GM18868 (cell line): Measurements from ENCODE around the gene TMEM114.

Source experiments
- ATAC-seq: cut with Tn5 transposase; IDR thresholded peaks from one replicate; pipeline ENCODE4 v1.9.1; 2021; ENCODE audit warnings: mild to moderate bottlenecking, moderate library complexity; ENCODE audit not compliant: unreplicated experiment

The TMEM114 gene

DNA sequence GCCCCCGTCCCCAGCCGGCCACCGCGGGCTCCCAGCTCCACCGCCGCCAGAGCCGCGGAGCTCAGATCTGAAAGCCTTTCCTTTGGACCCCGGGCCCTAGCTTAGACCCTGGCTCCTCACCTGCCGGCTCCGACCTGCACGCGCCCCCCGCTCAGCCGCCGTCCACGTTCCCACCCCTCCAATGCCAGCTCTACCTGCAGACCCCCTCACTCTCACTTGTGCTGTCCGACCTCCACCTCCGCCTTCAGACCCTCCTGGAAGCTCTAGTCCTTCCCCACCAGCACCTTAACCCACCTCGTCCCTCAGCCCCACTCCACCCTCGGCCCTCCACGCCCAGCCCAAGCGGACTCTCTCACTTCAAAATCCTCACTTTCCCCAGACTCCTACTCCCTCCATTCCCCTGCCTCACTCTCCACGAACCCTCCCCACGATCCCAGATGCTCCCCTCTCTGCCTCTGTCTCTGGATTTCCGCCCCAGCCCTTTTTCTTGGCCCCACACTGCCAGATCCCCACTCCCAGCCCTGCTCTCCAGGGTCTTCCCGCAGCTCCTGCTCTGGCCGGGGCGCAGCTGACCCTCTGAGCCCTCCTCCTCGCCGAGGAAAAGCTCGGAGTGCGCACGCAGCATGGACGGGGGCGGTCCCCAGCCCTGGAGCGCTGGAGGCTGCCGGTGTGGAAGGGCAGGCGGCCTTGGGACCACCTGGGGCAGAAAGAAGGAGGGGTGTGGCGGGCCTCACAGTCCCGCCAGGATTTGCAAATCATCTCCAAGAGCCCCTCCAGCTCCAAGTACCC lies at the start of gene TMEM114:
TSS of gene TMEM114 (minus strand) at position 612 of the 789 bp plus-strand sequence. CDS start 673 bp downstream, outside the sequence.
- ATAC-seq, result no peak

DNA sequence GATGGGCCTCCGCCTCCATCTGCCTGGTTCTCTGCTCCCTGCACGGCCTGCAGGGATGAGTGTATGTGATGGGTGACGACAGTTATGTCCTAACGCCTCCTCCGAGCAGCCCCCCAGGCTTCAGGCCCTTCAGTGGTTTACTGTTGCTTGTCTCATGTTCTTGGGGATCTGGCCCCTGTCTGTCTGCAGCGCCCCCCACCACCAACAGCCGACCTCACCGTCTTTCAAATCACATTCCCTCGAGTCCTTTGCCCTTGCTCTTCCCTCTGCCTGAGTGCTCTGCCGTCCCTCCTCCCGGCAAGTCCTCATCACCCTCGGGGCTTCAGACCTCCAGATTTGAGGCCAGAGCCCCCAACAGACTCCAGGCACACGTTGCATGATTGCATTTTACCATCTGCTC lies 49.4 kb upstream of the TMEM114 start:
- ATAC-seq, result no peak

DNA sequence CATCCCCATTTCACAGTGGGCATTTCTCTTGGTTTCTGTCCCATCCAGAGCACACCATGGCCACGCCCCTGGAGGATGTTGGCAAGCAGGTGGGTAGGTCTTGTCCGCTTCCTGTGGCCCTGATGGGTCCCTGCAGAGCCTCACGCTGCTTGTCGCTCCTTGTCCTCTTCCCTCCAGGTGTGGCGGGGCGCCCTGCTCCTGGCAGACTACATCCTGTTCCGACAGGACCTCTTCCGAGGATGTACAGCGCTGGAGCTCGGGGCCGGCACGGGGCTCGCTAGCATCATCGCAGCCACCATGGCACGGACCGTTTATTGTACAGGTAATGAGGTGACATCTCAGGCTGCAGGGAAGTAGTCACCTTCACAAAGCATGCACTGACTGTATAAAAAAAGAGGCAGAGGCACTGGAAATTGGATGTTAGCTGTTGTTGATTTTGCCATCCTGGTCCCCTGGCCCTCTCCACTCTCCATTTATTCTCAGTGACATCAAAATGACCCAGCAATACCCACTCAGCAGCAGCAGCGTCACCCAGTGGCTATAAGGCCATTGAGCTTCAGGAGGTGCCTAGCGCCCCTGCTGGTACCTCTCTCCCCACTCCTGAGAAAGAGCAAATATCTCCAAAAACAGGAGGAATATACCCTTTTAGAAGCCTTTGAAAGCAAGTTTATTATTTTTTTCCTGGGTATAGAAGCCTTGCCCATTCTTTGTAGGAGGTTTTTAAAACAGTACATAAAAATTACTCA lies 44.9 kb upstream of the TMEM114 start:
- ATAC-seq, result no peak

DNA sequence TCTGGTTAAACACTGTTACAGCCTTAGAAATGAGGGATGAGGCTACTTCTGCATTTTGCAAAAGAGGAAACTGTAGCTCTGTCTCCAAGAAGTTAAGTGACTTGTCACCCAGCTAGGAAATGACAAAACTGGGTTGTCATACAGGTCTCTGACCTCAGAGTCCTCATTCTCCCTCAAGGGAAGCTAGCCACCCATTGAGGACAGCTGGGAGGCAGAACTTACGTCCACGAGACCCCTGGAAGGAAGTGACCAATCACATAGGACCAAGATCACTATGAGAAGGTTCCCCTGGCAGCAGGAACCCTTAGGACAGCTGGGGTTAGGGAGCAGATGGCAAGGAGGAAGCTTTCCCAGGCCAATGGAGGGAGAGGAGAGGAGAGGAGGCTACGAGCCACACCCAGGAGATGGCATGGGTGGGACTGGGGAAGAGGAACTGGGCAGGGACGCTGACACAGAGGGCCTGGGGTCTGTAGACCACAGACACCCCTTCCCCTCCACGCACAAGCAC lies 42.4 kb upstream of the TMEM114 start:
- ATAC-seq, result no peak

DNA sequence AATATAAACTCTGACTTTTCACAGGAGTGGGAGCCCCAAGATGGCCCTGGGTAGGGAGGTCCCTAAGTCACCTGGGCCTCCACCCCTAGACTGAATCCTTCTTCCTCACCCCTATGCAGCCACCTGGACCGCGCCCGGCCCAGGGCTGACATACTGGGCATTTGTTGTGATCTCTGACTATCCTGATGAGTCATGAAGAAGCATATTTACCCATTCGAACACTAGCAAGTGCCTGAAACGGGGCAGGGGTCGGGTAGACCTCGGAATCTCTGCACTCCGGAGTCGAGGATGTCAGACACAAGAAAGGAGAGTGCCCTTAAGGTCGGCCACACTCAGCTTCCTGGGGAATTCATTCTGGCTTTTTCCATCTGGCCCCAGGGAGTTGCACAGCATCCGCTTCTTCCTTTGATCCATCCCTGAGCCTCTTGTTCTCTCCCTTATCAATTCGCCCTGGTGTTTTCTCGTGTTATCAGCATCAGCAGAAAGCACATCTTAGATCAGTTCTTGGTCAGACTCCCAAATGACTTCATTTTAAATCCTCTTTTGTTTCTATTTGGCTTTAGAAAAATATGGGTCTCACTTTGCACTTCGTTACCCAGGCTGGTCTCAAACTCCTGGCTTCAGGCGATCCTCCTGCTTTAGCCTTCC lies 41.6 kb upstream of the TMEM114 start:
- no peak for ATAC-seq

DNA sequence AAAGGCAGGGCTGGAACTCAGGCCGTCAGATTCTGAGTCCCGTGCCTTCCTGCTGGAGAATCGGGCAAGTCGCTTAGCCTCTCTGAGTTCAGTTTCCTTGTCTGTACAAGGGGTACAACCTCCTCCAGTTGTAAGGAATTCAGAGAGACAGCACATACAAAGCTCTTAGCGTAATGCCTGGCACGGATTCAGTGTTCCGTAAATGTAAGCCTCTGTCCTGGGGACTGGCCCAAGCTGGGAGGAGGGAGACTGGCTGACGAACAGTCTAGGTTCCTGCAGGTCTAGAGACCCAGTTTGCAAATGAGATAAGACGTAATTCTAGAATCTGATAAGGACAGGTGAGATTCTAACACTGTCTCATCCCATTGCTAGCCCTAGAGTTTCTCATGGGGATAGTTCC lies 41.1 kb upstream of the TMEM114 start:
- ATAC-seq, result no peak

DNA sequence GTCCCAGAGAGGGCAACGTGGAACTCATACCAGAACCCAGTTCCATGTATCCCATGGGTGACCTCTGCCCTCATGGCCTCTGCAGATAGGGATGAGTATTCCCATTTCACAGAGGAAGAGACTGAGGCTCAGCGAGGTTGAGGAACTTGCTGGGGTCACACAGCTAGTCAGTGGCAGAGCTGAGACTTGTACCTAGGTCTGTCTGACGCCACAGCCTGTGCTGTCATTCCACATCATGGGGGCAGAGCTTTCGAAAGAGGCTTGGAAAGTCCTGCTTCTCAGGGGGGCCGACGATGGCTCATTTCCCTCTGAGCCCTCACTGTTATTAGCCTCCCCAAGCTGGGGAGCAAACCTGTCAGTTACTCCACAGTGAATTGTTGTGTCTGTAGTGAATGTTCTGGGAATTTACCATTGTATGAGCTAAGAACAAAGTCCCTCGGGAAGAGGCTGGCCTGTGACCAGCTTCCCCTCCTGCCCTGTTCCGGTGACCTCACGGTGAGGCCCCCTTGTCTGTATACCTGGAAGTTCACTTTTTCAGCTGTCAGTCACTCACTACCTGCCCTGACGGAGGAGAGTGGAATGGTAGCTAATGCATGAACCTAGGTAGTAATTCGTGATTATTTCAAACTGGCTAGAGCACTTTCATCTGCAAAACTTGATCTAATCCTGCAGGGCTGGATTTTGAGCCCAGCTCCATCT lies 40.1 kb upstream of the TMEM114 start:
- no peak for ATAC-seq

DNA sequence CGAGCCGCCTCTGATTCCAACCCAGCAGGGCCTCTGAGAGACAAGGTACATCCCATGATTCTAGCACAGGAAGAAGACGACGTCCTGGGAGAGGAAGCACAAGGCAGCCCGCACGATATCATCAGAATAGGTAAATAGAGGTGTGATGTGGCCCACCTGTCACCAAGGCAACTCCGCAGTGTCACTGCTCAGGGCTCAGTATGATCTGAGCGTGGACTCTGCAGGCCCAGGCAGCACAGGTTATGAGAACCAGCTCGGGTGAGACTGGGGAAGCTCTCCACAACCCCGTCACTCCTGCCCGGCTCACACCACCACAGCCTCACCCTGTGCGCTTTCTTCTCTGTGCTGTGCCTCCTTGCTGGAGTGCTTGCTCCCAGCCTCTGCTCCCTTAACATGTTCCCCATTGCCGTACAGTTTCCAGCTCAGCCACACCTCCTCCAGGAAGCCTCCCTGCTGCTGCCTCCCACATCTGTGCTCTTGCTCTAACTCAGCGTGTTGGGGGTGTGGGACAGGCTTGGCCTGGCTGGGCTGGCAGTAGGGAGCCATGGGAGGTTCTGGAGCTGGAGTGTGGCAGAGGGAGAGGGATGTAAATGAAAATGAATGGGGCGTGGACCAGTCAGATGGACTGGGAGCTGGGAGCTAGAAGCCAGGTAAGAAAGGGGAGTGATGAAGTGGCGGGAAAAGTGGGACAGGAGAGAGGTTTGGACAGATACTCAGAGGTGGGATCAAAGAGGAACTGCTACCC lies 38.8 kb upstream of the TMEM114 start:
- ATAC-seq, result no peak

DNA sequence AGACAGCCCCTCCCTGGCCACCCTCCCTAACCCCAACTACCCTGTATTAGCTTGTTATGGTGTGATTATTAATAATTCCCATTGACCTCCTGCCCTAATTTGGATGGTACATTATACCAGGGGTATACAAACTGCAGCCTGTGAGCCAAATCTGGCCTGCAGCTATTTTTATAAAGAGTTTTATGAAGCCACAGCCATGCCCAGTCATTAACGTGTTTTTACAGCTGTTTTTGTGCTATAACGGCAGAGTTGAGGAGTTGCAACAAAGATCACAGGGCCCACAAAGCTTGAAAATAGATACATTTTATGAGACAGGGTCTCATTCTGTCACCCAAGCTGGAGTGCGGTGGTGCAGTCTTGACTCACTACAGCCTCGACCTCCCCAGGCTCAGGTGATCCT lies 37.1 kb upstream of the TMEM114 start:
- no peak for ATAC-seq

DNA sequence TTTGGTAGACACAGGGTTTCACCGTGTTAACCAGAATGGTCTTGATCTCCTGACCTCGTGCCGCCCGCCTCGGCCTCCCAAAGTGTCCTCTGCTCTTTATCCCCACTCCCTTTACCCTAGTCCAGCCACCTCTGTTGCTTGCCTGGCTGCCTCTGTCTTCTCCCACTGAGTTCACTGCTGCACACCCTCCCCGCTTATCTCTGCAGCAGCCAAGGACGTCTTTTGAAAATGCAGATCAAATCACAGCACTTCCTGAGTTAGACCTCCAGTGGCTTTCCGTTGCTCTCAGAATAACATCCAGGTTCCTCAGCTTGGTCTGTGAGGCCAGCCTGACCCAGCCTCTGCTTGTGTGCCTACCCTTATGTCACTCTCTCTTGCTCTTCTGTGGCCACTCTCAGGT lies 36.6 kb upstream of the TMEM114 start:
- ATAC-seq, result no peak

DNA sequence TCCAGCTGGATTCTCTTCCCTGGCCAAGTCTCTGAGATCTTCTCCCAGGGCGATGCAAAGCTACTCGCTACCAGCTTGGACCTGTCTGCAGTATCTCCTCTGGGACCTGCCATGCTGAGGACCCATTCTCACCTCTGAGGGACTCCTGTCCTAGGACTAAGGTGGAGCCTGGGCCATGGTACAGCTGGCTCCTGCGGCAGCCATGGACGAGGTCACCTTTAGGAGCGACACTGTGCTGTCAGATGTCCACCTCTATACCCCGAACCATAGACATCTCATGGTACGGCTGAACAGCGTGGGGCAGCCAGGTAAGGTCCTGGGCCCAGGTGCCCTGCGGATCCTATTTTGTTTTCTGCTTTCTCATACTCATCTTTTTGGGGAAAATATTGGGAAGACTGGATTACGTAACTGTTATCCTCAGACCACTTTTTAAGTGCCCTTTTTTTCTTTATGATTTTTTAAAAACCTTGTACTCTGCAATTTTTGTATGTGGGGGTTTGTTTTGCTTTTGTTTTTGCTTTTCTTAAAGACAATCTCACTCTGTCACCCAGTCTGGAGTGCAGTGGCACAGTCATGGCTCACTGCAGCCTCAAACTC lies 35.3 kb upstream of the TMEM114 start:
- no peak for ATAC-seq

DNA sequence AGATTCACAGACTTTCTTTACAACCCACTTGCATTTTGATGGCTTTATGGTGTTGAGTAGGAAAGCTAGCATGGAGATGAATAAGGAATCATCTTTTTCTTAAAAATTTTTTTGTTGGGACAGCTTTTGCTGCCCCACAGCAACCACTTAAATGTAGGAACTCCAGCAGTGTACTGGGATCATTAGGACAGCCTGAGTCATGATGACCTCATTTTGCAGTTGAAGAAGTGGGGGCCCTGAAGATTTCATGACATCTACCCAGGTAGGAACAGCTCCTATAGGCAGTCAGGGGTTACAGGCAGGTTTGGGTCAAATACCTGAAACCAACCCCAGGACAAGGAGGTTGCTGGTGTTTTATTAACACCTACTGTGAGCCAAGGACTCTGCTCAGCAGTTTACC lies 33.3 kb upstream of the TMEM114 start:
- ATAC-seq, result no peak

DNA sequence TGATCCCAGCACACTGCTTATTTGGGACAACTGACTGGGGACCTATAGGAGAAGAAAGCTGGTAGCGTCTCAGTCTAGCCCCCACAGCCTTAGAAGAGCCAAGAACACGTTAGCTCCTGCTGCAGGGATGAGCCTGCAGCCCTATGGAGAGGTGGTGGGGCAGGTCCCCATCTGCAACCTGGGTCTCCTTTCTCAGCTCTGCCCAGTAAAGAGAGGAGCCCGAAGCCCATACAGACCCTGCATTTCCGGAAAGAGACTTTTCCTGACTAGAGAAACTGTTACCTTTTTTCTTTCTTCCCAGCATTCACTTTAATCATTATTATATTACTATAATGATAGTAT lies 32.0 kb upstream of the TMEM114 start:
- peak; percentile 5 for ATAC-seq

DNA sequence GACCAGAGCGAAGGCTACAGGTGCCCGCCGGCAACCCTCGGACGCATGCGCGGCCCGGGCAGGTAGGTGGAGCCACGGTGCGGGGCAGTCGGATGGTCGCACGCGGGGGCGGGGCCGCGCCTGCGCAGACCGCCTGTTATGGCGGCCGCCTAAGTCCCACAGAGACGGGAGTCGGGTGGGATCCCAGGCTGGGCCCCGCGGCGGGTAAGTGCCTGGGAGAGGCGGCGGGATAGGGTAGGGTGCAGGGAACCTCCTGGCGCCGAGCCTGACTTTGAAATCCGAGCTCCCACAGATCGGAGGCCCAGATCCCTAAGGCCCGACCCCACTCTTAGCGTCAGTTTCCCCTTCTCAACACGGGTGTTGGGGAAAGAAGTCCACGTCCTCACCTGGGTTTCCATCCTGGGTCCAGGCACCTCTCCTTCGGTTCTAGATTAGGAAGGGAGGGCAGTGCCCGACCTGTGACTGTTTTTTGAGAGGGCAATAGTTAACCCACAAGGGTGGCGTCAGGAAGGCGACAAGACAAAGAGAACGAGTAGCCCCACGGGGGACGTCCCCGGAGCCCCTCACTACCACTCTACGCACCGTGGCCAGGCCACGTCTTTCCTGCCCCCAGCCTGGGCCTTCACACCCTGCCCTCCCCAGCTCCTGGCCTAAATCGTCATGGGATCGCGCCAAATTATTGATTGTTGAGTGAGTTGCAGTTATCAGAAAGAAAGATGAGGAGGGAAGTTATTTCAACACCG lies 31.4 kb upstream of the TMEM114 start, which contains the start of gene METTL22:
TSS of gene METTL22 (plus strand) at position 127 of the 743 bp plus-strand sequence. CDS start 3,968 bp downstream, outside the sequence.
- peak; percentile 91 for ATAC-seq

DNA sequence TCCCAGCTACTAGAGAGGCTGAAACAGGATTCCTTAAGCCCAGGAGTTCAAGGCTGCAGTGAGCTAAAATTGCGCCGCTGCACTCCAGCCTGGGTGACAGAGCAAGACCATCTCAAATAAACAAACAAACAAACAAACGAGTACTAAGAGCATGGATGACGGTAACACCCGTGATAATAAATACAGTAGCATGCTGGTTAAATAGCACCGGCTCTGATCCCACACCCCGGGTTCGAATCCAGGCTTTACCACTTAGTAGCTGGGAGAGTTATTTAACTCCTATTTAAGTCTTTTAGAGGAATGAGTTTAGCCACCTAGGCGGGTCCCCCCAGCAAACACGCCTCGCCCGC lies 30.9 kb upstream of the TMEM114 start:
- no peak for ATAC-seq

DNA sequence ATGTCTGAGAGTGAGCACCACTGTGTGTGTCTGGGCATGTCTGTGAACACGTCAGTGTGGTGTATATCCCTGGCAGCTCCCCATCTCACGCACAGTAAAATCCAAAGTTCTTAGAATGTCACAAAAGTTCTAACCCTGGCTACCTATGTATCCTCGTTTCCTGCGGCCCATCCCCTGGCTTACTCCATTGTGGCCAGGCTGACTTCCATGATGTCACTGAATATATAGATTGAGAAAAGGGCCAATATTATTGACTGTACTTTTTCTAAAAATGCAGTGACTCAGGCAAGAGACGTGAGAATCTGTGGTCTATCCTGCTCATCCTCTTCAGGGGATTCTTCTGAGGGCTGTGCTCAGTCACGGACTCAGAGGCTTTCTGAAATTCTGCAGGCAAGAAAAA lies 30.2 kb upstream of the TMEM114 start:
- ATAC-seq, result no peak

DNA sequence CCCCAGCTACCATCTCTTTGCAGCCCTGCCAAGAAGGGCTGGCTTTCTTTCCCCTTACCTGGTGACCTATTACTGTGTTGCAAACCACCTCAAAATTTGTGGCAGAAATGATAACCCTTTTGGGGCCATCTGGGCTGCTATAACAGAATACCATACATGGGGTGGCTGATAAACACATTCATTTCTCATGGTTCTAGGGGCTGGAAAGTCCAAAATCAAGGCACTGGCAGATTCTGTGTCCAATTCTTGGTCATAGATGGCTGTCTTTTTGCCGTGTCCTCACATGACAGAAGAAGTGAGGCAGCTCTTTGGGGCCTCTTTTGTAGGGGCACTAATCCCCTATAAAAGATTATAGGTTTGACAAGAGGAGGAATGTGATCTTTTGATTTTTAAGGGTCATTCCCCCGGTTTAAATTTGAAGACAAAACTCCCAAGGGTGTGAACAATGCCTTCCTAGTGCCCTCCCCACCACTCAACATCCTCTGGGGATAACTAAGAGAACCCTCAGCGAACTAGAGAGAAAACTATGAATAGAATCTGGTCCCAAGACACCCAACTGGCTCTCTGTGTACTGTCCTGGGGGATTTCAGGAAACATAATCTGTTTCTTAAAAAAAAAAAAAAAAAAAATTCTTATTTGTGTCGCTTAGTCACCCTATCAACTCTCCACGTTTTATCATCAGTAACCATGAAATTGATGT lies 29.5 kb upstream of the TMEM114 start:
- no peak for ATAC-seq

DNA sequence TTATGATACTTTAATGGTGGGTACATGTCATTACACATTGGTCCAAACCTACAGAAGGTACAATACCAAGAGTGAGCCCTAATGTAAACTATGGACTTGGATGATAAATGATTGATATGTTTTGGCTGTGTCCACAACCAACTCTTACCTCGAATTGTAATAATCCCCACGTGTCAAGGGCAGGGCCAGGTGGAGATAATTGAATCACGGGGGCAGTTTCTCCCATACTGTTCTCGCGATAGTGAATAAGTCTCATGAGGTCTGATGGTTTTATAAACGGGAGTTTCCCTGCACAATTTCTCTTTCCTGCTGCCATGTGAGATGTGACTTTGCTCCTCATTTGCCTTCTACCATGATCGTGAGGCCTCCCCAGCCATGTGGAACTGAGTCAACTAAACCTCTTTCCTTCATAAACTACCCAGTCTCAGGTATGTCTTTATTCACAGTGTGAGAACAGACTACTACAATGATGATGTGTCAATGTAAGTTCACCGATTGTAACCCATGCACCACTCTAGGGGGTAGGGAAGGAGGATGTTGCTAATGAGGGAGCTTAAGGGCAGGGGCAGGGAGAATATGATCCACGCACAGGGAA lies 24.2 kb upstream of the TMEM114 start:
- ATAC-seq, result peak; percentile 46
